ELR (cell line): ENCODE measurements around the gene MRPL24.

Experiments used
- DNase-seq: peaks from one replicate; pipeline ENCODE4 v3.0.0-alpha.2; 2015; ENCODE audit warnings: low read depth

MRPL24 gene

GRCh38 chr1:156743367-156744302, 2.7 kb upstream of the MRPL24 start:
- DNase-seq: no peak

- no peak for DNase-seq
These were observed 1.9 kb upstream of the MRPL24 start for GRCh38 chr1:156742801-156743200.

GRCh38 chr1:156742017-156742416, 1.1 kb upstream of the MRPL24 start:
- DNase-seq: no peak

- DNase-seq: no peak
These were observed 644 bp upstream of the MRPL24 start for GRCh38 chr1:156741481-156741983.

GRCh38 chr1:156740237-156740740, 599 bp downstream of the MRPL24 start:
- DNase-seq: no peak

GRCh38 chr1:156738916-156739315, 2.0 kb downstream of the MRPL24 start:
- no peak for DNase-seq

- no peak for DNase-seq
These were observed 2.5 kb downstream of the MRPL24 start for GRCh38 chr1:156738407-156738806.

GRCh38 chr1:156733989-156734584, 6.8 kb downstream of the MRPL24 start:
- no peak for DNase-seq

- DNase-seq: peak; percentile 99
These were observed 12.1 kb downstream of the MRPL24 start, which contains the start of gene ISG20L2 for GRCh38 chr1:156728599-156729462. ISG20L2 (minus strand) TSS chr1:156728766; CDS start chr1:156727652, 1,114 bp downstream.

- peak; percentile 89 for DNase-seq
These were observed 12.8 kb downstream of the MRPL24 start, which contains the start of gene METTL25B for GRCh38 chr1:156727926-156728598. METTL25B (plus strand) TSS chr1:156728469; CDS start chr1:156729105, 636 bp downstream.

- DNase-seq: no peak
These were observed 13.4 kb downstream of the MRPL24 start for GRCh38 chr1:156727492-156727891.

GRCh38 chr1:156726549-156727226, 14.2 kb downstream of the MRPL24 start:
- DNase-seq: peak; percentile 82

GRCh38 chr1:156725683-156726280, 15.1 kb downstream of the MRPL24 start:
- DNase-seq: peak; percentile 93

- no peak for DNase-seq
These were observed 19.4 kb downstream of the MRPL24 start for GRCh38 chr1:156721535-156721934.

GRCh38 chr1:156721131-156721530, 19.8 kb downstream of the MRPL24 start:
- DNase-seq: no peak

- peak; percentile 25 for DNase-seq
These were observed 23.5 kb downstream of the MRPL24 start for GRCh38 chr1:156717351-156717750.

- no peak for DNase-seq
These were observed 26.1 kb downstream of the MRPL24 start for GRCh38 chr1:156714830-156715229.

- peak; percentile 21 for DNase-seq
These were observed 28.3 kb downstream of the MRPL24 start for GRCh38 chr1:156712626-156713025.

GRCh38 chr1:156711011-156711817, 29.7 kb downstream of the MRPL24 start:
- DNase-seq: peak; percentile 45
